IMR-90 (cell line): Measurements from ENCODE around the gene OPRM1. TPM values are rescaled to one million over a fixed set of nuclear protein-coding genes. Genes with fewer than 3 reads are reported as not detected.

ENCODE experiments used
- ATAC-seq: fragments of 200-7000 bp; cut with Tn5 transposase; 2 replicates; pipeline ENCODE4 v1.9.1; 2020; ENCODE audit warnings: low read depth, mild to moderate bottlenecking, moderate library complexity
- BruUV-seq: library from RNA; stranded (reverse); fragments of 400-500 nt; replicated peaks from 2 replicates; lab custom pipeline; 2021; lab: Mats Ljungman, UMichigan
- CTCF ChIA-PET: fragments of 300-600 bp; formaldehyde crosslinking; extraction: SDS; loops from one replicate; lab custom pipeline; 2021; ENCODE audit warnings: antibody characterized with exemption; lab: Yijun Ruan, JAX
- POLR2A ChIA-PET: fragments of 300-600 bp; sonication (Branson Sonifier 250); formaldehyde crosslinking; loops from one replicate; lab custom pipeline; 2022; ENCODE audit warnings: antibody characterized with exemption; ENCODE audit not compliant: unreplicated experiment; lab: Charles Lee
- DNase-seq: peaks from one replicate; pipeline ENCODE4 v3.0.0; 2013
- H2AFZ ChIP-seq: replicated peaks from 2 replicates; pipeline ENCODE3; 2013; ENCODE audit warnings: low read length, mild to moderate bottlenecking; ENCODE audit not compliant: poor library complexity
- H2AK5ac ChIP-seq: 2 replicates; pipeline ENCODE4 v1.6.1; 2013; ENCODE audit warnings: low read depth, low read length, inconsistent platforms
- H2AK9ac ChIP-seq: replicated peaks from 2 replicates; pipeline ENCODE3; 2013; ENCODE audit warnings: mild to moderate bottlenecking, low read depth, low read length, moderate library complexity; ENCODE audit not compliant: poor library complexity
- H2BK120ac ChIP-seq: 2 replicates; pipeline ENCODE4 v1.6.1; 2013; ENCODE audit warnings: low read depth, low read length, inconsistent platforms
- H2BK15ac ChIP-seq: 3 replicates; pipeline ENCODE4 v1.6.1; 2013; ENCODE audit warnings: low read depth, low read length, inconsistent platforms
- H2BK20ac ChIP-seq: 2 replicates; pipeline ENCODE4 v1.6.1; 2013; ENCODE audit warnings: low read depth, mild to moderate bottlenecking, inconsistent platforms, low read length, moderate library complexity
- H2BK5ac ChIP-seq: 2 replicates; pipeline ENCODE4 v1.6.1; 2013; ENCODE audit warnings: mild to moderate bottlenecking, low read depth, low read length, inconsistent platforms; ENCODE audit not compliant: poor library complexity, severe bottlenecking
- H3K14ac ChIP-seq: replicated peaks from 2 replicates; pipeline ENCODE4 v1.6.1; 2013; ENCODE audit warnings: low read depth, low read length, inconsistent platforms
- H3K18ac ChIP-seq: 2 replicates; pipeline ENCODE4 v1.6.1; 2013; ENCODE audit warnings: low read depth, low read length, control low read depth
- H3K23ac ChIP-seq: 2 replicates; pipeline ENCODE4 v1.6.1; 2013; ENCODE audit warnings: low read depth, low read length, inconsistent platforms
- H3K27ac ChIP-seq: 2 replicates; pipeline ENCODE4 v1.5.1; 2013; ENCODE audit warnings: mild to moderate bottlenecking, control low read depth, low read length; ENCODE audit not compliant: insufficient read depth
- H3K27me3 ChIP-seq: 2 replicates; pipeline ENCODE4 v1.6.1; 2013; ENCODE audit warnings: low read length; ENCODE audit not compliant: control insufficient read depth, insufficient read depth
- H3K36me3 ChIP-seq: 2 replicates; pipeline ENCODE4 v1.6.1; 2013; ENCODE audit warnings: low read length, mixed read lengths; ENCODE audit not compliant: control insufficient read depth, insufficient read depth
- H3K4ac ChIP-seq: 2 replicates; pipeline ENCODE4 v1.6.1; 2013; ENCODE audit warnings: low read depth, low read length, inconsistent platforms
- H3K4me1 ChIP-seq: 2 replicates; pipeline ENCODE4 v1.6.1; 2013; ENCODE audit warnings: low read length, mixed read lengths; ENCODE audit not compliant: control insufficient read depth, insufficient read depth
- H3K4me2 ChIP-seq: 2 replicates; pipeline ENCODE4 v1.6.1; 2013; ENCODE audit warnings: low read depth, mild to moderate bottlenecking, control low read depth, low read length, moderate library complexity
- H3K4me3 ChIP-seq: 2 replicates; pipeline ENCODE4 v1.5.1; 2013; ENCODE audit warnings: low read depth, mild to moderate bottlenecking, control low read depth, low read length, moderate library complexity; ENCODE audit not compliant: insufficient read depth
- H3K56ac ChIP-seq: 2 replicates; pipeline ENCODE4 v1.6.1; 2013; ENCODE audit warnings: low read length, inconsistent platforms; ENCODE audit not compliant: insufficient read depth; ENCODE audit errors: extremely low read depth
- H3K79me1 ChIP-seq, 2 experiments: 2 replicates each; pipeline ENCODE4 v1.6.1; 2013; ENCODE audit warnings: low read length in 2 of 2, inconsistent platforms in 1 of 2, low read depth in 1 of 2
- H3K9ac ChIP-seq: 2 replicates; pipeline ENCODE4 v1.6.1; 2013; ENCODE audit warnings: low read depth, low read length, control low read depth
- H3K9me1 ChIP-seq: 2 replicates; pipeline ENCODE4 v1.6.1; 2013; ENCODE audit warnings: low read length, inconsistent platforms; ENCODE audit not compliant: insufficient read depth
- H3K9me3 ChIP-seq: 2 replicates; pipeline ENCODE4 v1.6.1; 2013; ENCODE audit warnings: low read length; ENCODE audit not compliant: control insufficient read depth, insufficient read depth
- H4K20me1 ChIP-seq: 2 replicates; pipeline ENCODE4 v1.6.1; 2013; ENCODE audit warnings: low read length, inconsistent platforms; ENCODE audit not compliant: insufficient read depth
- H4K5ac ChIP-seq: 2 replicates; pipeline ENCODE4 v1.6.1; 2013; ENCODE audit warnings: mild to moderate bottlenecking, low read depth, low read length, control low read depth
- H4K8ac ChIP-seq, 2 experiments: 2 replicates each; pipeline ENCODE4 v1.6.1; 2013; ENCODE audit warnings: low read depth in 2 of 2, low read length in 2 of 2, control low read depth in 1 of 2, inconsistent platforms in 1 of 2
- H4K91ac ChIP-seq: 2 replicates; pipeline ENCODE4 v1.6.1; 2013; ENCODE audit warnings: low read depth, low read length, inconsistent platforms; ENCODE audit not compliant: insufficient read depth
- BHLHE40 ChIP-seq: fragments of 150-350 bp; IDR thresholded peaks from 2 replicates; pipeline ENCODE4 v1.6.1; 2016; ENCODE audit warnings: mild to moderate bottlenecking, low read depth, low read length
- CEBPB ChIP-seq: IDR thresholded peaks from 2 replicates; pipeline ENCODE4 v1.6.1; 2012; ENCODE audit warnings: low read depth, low read length, improper control_type of control experiment
- CHD1 ChIP-seq: IDR thresholded peaks from 2 replicates; pipeline ENCODE4 v1.6.1; 2012; ENCODE audit warnings: low read depth, low read length, improper control_type of control experiment
- FOS ChIP-seq: fragments of 150-350 bp; IDR thresholded peaks from 2 replicates; pipeline ENCODE4 v1.6.1; 2016; ENCODE audit warnings: low read depth, low read length
- MAFK ChIP-seq: IDR thresholded peaks from 2 replicates; pipeline ENCODE4 v1.6.1; 2012; ENCODE audit warnings: low read depth, low read length, improper control_type of control experiment
- MAZ ChIP-seq: IDR thresholded peaks from 2 replicates; pipeline ENCODE4 v1.6.1; 2012; ENCODE audit warnings: low read depth, mild to moderate bottlenecking, low read length, improper control_type of control experiment, moderate library complexity, borderline replicate concordance
- MXI1 ChIP-seq: IDR thresholded peaks from 2 replicates; pipeline ENCODE4 v1.6.1; 2012; ENCODE audit warnings: low read depth, mild to moderate bottlenecking, low read length, moderate library complexity, borderline replicate concordance
- NFE2L2 ChIP-seq: fragments of 150-350 bp; IDR thresholded peaks from 2 replicates; pipeline ENCODE4 v1.6.1; 2016; ENCODE audit warnings: low read depth, mild to moderate bottlenecking, low read length
- POLR2A ChIP-seq: IDR thresholded peaks from 2 replicates; pipeline ENCODE4 v1.6.1; 2012; ENCODE audit warnings: mild to moderate bottlenecking, low read depth, low read length
- RAD21 ChIP-seq: IDR thresholded peaks from 2 replicates; pipeline ENCODE4 v1.6.1; 2012; ENCODE audit warnings: low read length, improper control_type of control experiment
- RCOR1 ChIP-seq: IDR thresholded peaks from 2 replicates; pipeline ENCODE4 v1.6.1; 2012; ENCODE audit warnings: mild to moderate bottlenecking, low read length, improper control_type of control experiment; ENCODE audit not compliant: insufficient replicate concordance
- RFX5 ChIP-seq: IDR thresholded peaks from 2 replicates; pipeline ENCODE4 v1.8.0; 2012; ENCODE audit warnings: low read depth, mild to moderate bottlenecking, low read length, moderate library complexity
- SMC3 ChIP-seq: fragments of 150-350 bp; IDR thresholded peaks from 2 replicates; pipeline ENCODE4 v1.6.1; 2016; ENCODE audit warnings: low read depth, mild to moderate bottlenecking, antibody characterized with exemption, low read length, moderate library complexity
- WGBS, 2 experiments: methylation state at CpG; one replicate each; pipeline versions ENCODE4 v1.1.5 to v1.1.7; 2013; ENCODE audit warnings: missing lambda C conversion rate in 2 of 2; ENCODE audit not compliant: insufficient read length in 1 of 2; ENCODE audit errors: extremely low coverage in 2 of 2; 5-methylcytosine and 5-hydroxymethylcytosine counted together
- dilution Hi-C: fragments of 300-500 bp; cut with HindIII; formaldehyde crosslinking; loops from one replicate; pipeline ENCODE4 v1.14.3; 2018; ENCODE audit warnings: low sequenced_read_pairs; ENCODE audit not compliant: unreplicated experiment
- in situ Hi-C: fragments of 300-500 bp; cut with MboI; formaldehyde crosslinking; loops from 3 replicates; pipeline ENCODE4 v1.14.3; 2019; ENCODE audit warnings: low sequenced_read_pairs, inconsistent platforms, mixed read lengths
- intact Hi-C: fragments of 100-400 bp; cut with micrococcal nuclease; formaldehyde crosslinking; loops from 2 replicates; pipeline ENCODE4 v1.10.0; 2022
- polyA plus RNA-seq, 3 experiments: library from polyadenylated mRNA; depleted of rRNA; stranded (reverse); fragments of >200 nt; gene quantifications; 2 replicates each; pipeline ENCODE4 v1.2.3, GENCODE V29; 2012; ENCODE audit warnings: low replicate concordance in 1 of 3
- total RNA-seq: library from RNA; depleted of rRNA; stranded (reverse); fragments of >200 nt; gene quantifications from 2 replicates; pipeline ENCODE4 v1.2.3, GENCODE V29; 2012
- TF ChIP-seq, protein P1 (sequence below): fragments of 150-350 bp; IDR thresholded peaks from 2 replicates; pipeline ENCODE4 v1.6.1; 2017; ENCODE audit warnings: mild to moderate bottlenecking, antibody characterized with exemption, low read length, low read depth
- TF ChIP-seq, protein P2 (sequence below): fragments of 150-350 bp; IDR thresholded peaks from 2 replicates; pipeline ENCODE4 v1.6.1; 2016; ENCODE audit warnings: low read depth, mild to moderate bottlenecking, low read length, moderate library complexity, borderline replicate concordance
- TF ChIP-seq, protein P3 (sequence below): conservative IDR thresholded peaks from 2 replicates; pipeline ENCODE4 v1.5.1; 2012; ENCODE audit warnings: mild to moderate bottlenecking, low read depth, low read length, improper control_type of control experiment

Gene OPRM1
- total and polyA plus RNA-seq, 2 of the 4 experiments (the other 2 are of a cell fraction), result not detected

DNA sequence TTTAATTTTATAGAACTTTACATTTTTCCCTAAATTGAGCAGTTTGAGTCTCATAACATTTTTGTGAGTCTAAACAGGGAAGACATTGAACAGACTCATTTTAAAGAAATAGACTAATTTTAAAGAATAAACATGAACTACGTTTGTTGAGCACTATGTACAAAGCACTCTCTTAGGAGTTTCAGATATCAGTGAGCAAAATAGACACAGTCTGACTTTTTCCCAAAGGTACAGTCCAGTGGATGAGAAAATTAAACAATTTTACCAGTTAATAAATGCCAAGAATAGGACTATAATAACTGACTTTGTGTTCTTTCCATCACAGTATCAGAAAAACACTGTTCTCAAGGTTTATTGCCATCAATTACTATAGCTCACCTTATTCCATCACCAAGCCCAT is 18.1 kb downstream of the OPRM1 start:
- no peak for DNase-seq
- H3K23ac ChIP-seq, result no peak overlapping the region
- H4K5ac ChIP-seq, result no peak overlapping the region
- ChIA-PET CTCF (no interaction called here), POLR2A (no interaction called here)
- H3K27me3 ChIP-seq, result no peaks in the 10 kb centered on the region
- dilution Hi-C loops (no loop called here), intact Hi-C loops (no loop called here), in situ Hi-C loops (no loop called here)
- H3K9me3 ChIP-seq, result peaks cover 1% of the 10 kb centered on the region; the same call in 1 of the 2 replicates
- no peaks in the 10 kb centered on the region for H3K9me1 ChIP-seq
- H2BK20ac ChIP-seq, result no peak overlapping the region
- H4K8ac ChIP-seq, result no peak overlapping the region
- H3K4ac ChIP-seq, result no peak overlapping the region
- no peak overlapping the region for H2BK120ac ChIP-seq
- no peaks in the 10 kb centered on the region for H3K4me1 ChIP-seq
- H3K79me1 ChIP-seq, result no peaks in the 10 kb centered on the region
- H3K9ac ChIP-seq, result no peak overlapping the region
- H4K20me1 ChIP-seq, result no peaks in the 10 kb centered on the region
- WGBS, 2 experiments, result no CpG with 5 or more reads among the region's 1 CpG
- H2AFZ ChIP-seq, result no peak overlapping the region
- H3K14ac ChIP-seq, result no peak overlapping the region
- no peak overlapping the region for H4K91ac ChIP-seq
- H2BK15ac ChIP-seq, result no peak overlapping the region
- H3K18ac ChIP-seq, result no peak overlapping the region
- H3K56ac ChIP-seq, result no peak overlapping the region
- no TSS peak for BruUV-seq
- H3K36me3 ChIP-seq, result no peaks in the 10 kb centered on the region
- no peak overlapping the region for H3K4me2 ChIP-seq
- H2AK5ac ChIP-seq, result no peak overlapping the region
- H3K4me3 ChIP-seq, result no peak overlapping the region
- TF ChIP-seq BHLHE40, result no peak
- no peak for TF ChIP-seq FOS
- TF ChIP-seq, protein P1, sequence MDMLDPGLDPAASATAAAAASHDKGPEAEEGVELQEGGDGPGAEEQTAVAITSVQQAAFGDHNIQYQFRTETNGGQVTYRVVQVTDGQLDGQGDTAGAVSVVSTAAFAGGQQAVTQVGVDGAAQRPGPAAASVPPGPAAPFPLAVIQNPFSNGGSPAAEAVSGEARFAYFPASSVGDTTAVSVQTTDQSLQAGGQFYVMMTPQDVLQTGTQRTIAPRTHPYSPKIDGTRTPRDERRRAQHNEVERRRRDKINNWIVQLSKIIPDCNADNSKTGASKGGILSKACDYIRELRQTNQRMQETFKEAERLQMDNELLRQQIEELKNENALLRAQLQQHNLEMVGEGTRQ, result no peak
- TF ChIP-seq, protein P2, sequence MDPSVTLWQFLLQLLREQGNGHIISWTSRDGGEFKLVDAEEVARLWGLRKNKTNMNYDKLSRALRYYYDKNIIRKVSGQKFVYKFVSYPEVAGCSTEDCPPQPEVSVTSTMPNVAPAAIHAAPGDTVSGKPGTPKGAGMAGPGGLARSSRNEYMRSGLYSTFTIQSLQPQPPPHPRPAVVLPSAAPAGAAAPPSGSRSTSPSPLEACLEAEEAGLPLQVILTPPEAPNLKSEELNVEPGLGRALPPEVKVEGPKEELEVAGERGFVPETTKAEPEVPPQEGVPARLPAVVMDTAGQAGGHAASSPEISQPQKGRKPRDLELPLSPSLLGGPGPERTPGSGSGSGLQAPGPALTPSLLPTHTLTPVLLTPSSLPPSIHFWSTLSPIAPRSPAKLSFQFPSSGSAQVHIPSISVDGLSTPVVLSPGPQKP, result no peak
- no peak for TF ChIP-seq RAD21
- no peak for TF ChIP-seq MAZ
- no peak for TF ChIP-seq CHD1
- no peak for TF ChIP-seq RCOR1
- no peak for TF ChIP-seq MXI1
- TF ChIP-seq MAFK, result no peak
- no peak for TF ChIP-seq NFE2L2
- TF ChIP-seq, protein P3, sequence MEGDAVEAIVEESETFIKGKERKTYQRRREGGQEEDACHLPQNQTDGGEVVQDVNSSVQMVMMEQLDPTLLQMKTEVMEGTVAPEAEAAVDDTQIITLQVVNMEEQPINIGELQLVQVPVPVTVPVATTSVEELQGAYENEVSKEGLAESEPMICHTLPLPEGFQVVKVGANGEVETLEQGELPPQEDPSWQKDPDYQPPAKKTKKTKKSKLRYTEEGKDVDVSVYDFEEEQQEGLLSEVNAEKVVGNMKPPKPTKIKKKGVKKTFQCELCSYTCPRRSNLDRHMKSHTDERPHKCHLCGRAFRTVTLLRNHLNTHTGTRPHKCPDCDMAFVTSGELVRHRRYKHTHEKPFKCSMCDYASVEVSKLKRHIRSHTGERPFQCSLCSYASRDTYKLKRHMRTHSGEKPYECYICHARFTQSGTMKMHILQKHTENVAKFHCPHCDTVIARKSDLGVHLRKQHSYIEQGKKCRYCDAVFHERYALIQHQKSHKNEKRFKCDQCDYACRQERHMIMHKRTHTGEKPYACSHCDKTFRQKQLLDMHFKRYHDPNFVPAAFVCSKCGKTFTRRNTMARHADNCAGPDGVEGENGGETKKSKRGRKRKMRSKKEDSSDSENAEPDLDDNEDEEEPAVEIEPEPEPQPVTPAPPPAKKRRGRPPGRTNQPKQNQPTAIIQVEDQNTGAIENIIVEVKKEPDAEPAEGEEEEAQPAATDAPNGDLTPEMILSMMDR, result no peak
- TF ChIP-seq CEBPB, result no peak
- no peak for TF ChIP-seq RFX5
- TF ChIP-seq POLR2A, result no peak
- TF ChIP-seq SMC3, result no peak
- H2AK9ac ChIP-seq, result no peak overlapping the region
- no peak for ATAC-seq
- no peak overlapping the region for H2BK5ac ChIP-seq
- no peak overlapping the region for H3K27ac ChIP-seq
